ENCODE measurements around the gene ZNF283.
A peak's percentile ranks its signal among the peaks of the same experiment; 100 is the strongest.
"Not testable (repeated sequence)": the region's sequence is repeated elsewhere in the genome, so short reads cannot be mapped to it uniquely, and the experiment has no call there.

Gene ZNF283

GRCh38 chr19:43847884-43848283, 20.8 kb downstream of the ZNF283 start:
- no peak overlapping the region for H3K9ac ChIP-seq (ENCODE audit: low read length)
- no peak overlapping the region for H2BK120ac ChIP-seq (ENCODE audit: low read depth, low read length)
- no CpG with 5 or more reads among the region's 4 CpGs for WGBS (ENCODE audit: extremely low coverage, insufficient coverage, low lambda C conversion rate)
- H2BK5ac ChIP-seq (ENCODE audit: low read length): no peak overlapping the region
- DNase-seq: peak; percentile 69
- no peak overlapping the region for H3K4me3 ChIP-seq (ENCODE audit: low read length)
- H3K27ac ChIP-seq (ENCODE audit: low read depth, low read length): no peak overlapping the region
- no peaks in the 10 kb centered on the region for H3K79me2 ChIP-seq (ENCODE audit: control insufficient read depth, insufficient read depth, low read length)
- H3K23ac ChIP-seq (ENCODE audit: low read length): no peak overlapping the region
- no peak overlapping the region for H3K56ac ChIP-seq (ENCODE audit: low read length)
- no peak overlapping the region for H2AK5ac ChIP-seq (ENCODE audit: low read length)
- no peaks in the 10 kb centered on the region for H3K4me1 ChIP-seq (ENCODE audit: control insufficient read depth, low read depth, low read length)
- H3K36me3 ChIP-seq (ENCODE audit: control insufficient read depth, insufficient read depth, low read length): no peaks in the 10 kb centered on the region
- H4K5ac ChIP-seq (ENCODE audit: low read length): no peak overlapping the region
- H2BK15ac ChIP-seq (replicated peaks; ENCODE audit: low read depth): no peak overlapping the region
- no peak overlapping the region for H4K8ac ChIP-seq (ENCODE audit: low read depth, low read length)
- H3K4ac ChIP-seq (ENCODE audit: low read depth, low read length): no peak overlapping the region
- no peak overlapping the region for H3K4me2 ChIP-seq (ENCODE audit: low read length)
- H3K27me3 ChIP-seq (ENCODE audit: insufficient read depth, low read length, poor library complexity): no peaks in the 10 kb centered on the region
- no peaks in the 10 kb centered on the region for H3K79me1 ChIP-seq (ENCODE audit: low read length)
- no peak overlapping the region for H3K18ac ChIP-seq (ENCODE audit: low read length)

- Histone ChIP-seq H3K79me1 (ENCODE audit: low read length) (no peaks in the 10 kb centered on the region), H3K18ac (ENCODE audit: low read length) (no peak overlapping the region), H3K36me3 (ENCODE audit: control insufficient read depth, insufficient read depth, low read length) (no peaks in the 10 kb centered on the region), H4K8ac (ENCODE audit: low read depth, low read length) (no peak overlapping the region), H3K56ac (ENCODE audit: low read length) (no peak overlapping the region), H3K79me2 (ENCODE audit: control insufficient read depth, insufficient read depth, low read length) (no peaks in the 10 kb centered on the region), H3K4me3 (ENCODE audit: low read length) (no peak overlapping the region), H3K27me3 (ENCODE audit: insufficient read depth, low read length, poor library complexity) (no peaks in the 10 kb centered on the region), H3K23ac (ENCODE audit: low read length) (no peak overlapping the region), H3K9ac (ENCODE audit: low read length) (no peak overlapping the region), H4K5ac (ENCODE audit: low read length) (no peak overlapping the region), H3K27ac (ENCODE audit: low read depth, low read length) (no peak overlapping the region), H2AK5ac (ENCODE audit: low read length) (no peak overlapping the region), H2BK5ac (ENCODE audit: low read length) (no peak overlapping the region), H3K4me1 (ENCODE audit: control insufficient read depth, low read depth, low read length) (no peaks in the 10 kb centered on the region), H3K4ac (ENCODE audit: low read depth, low read length) (no peak overlapping the region), H3K4me2 (ENCODE audit: low read length) (no peak overlapping the region), H2BK120ac (ENCODE audit: low read depth, low read length) (no peak overlapping the region), H2BK15ac (replicated peaks; ENCODE audit: low read depth) (no peak overlapping the region)
- DNase-seq: no peak
Observed at GRCh38 chr19:43848821-43849220, 21.7 kb downstream of the ZNF283 start.

DNA sequence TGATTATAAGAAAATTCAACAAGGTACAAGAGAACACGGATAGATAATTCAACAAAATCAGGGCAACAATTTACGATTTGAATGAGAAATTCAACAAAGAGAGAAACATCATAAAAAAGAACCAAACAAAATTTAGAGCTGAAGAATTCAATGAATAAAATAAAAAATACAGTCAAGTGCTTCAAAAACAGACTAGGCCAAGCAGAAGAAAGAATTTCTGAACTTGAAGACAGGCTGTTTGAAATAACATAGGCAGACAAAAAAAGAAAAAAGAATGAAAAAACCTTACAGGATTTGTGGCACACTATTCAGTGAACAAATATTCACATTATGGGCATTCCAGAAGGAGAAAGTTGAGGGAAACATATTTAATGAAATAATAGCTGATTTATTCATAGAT, 31.1 kb downstream of the ZNF283 start:
- no peak overlapping the region for H3K9ac ChIP-seq (ENCODE audit: low read length)
- no peak overlapping the region for H3K4me3 ChIP-seq (ENCODE audit: low read length)
- no peaks in the 10 kb centered on the region for H3K79me1 ChIP-seq (ENCODE audit: low read length)
- H2BK15ac ChIP-seq (replicated peaks; ENCODE audit: low read depth): no peak overlapping the region
- H3K27ac ChIP-seq (ENCODE audit: low read depth, low read length): no peak overlapping the region
- H3K4me2 ChIP-seq (ENCODE audit: low read length): no peak overlapping the region
- no peak overlapping the region for H2BK5ac ChIP-seq (ENCODE audit: low read length)
- no peak overlapping the region for H2AK5ac ChIP-seq (ENCODE audit: low read length)
- H3K36me3 ChIP-seq (ENCODE audit: control insufficient read depth, insufficient read depth, low read length): no peaks in the 10 kb centered on the region
- H2BK120ac ChIP-seq (ENCODE audit: low read depth, low read length): no peak overlapping the region
- H3K18ac ChIP-seq (ENCODE audit: low read length): no peak overlapping the region
- no peaks in the 10 kb centered on the region for H3K79me2 ChIP-seq (ENCODE audit: control insufficient read depth, insufficient read depth, low read length)
- no CpG with 5 or more reads among the region's 2 CpGs for WGBS (ENCODE audit: extremely low coverage, insufficient coverage, low lambda C conversion rate)
- no peak overlapping the region for H4K8ac ChIP-seq (ENCODE audit: low read depth, low read length)
- H3K4ac ChIP-seq (ENCODE audit: low read depth, low read length): no peak overlapping the region
- H3K23ac ChIP-seq (ENCODE audit: low read length): no peak overlapping the region
- H4K5ac ChIP-seq (ENCODE audit: low read length): no peak overlapping the region
- no peak for DNase-seq
- H3K56ac ChIP-seq (ENCODE audit: low read length): no peak overlapping the region
- no peaks in the 10 kb centered on the region for H3K4me1 ChIP-seq (ENCODE audit: control insufficient read depth, low read depth, low read length)
- H3K27me3 ChIP-seq (ENCODE audit: insufficient read depth, low read length, poor library complexity): no peaks in the 10 kb centered on the region

DNA sequence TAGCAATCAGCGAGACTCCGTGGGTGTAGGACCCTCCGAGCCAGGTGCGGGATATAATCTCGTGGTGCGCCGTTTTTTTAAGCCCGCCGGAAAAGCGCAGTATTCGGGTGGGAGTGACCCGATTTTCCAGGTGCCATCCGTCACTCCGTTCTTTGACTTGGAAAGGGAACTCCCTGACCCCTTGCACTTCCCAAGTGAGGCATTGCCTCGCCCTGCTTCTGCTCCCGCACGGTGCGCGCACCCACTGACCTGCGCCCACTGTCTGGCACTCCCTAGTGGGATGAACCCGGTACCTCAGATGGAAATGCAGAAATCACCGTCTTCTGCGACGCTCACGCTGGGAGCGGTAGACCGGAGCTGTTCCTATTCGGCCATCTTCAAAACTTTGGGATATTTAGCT, 39.8 kb downstream of the ZNF283 start:
- WGBS (ENCODE audit: extremely low coverage, insufficient coverage, low lambda C conversion rate): no CpG with 5 or more reads among the region's 28 CpGs
- H4K5ac ChIP-seq (ENCODE audit: low read length); H3K27me3 ChIP-seq (ENCODE audit: insufficient read depth, low read length, poor library complexity); H3K23ac ChIP-seq (ENCODE audit: low read length); H3K4me2 ChIP-seq (ENCODE audit: low read length); H3K79me2 ChIP-seq (ENCODE audit: control insufficient read depth, insufficient read depth, low read length); H2AK5ac ChIP-seq (ENCODE audit: low read length); H3K4me1 ChIP-seq (ENCODE audit: control insufficient read depth, low read depth, low read length); H2BK5ac ChIP-seq (ENCODE audit: low read length); H3K4ac ChIP-seq (ENCODE audit: low read depth, low read length); H3K56ac ChIP-seq (ENCODE audit: low read length); H3K79me1 ChIP-seq (ENCODE audit: low read length); H4K8ac ChIP-seq (ENCODE audit: low read depth, low read length); H2BK120ac ChIP-seq (ENCODE audit: low read depth, low read length); H3K36me3 ChIP-seq (ENCODE audit: control insufficient read depth, insufficient read depth, low read length); H2BK15ac ChIP-seq (replicated peaks; ENCODE audit: low read depth); H3K18ac ChIP-seq (ENCODE audit: low read length); H3K9ac ChIP-seq (ENCODE audit: low read length); H3K27ac ChIP-seq (ENCODE audit: low read depth, low read length); DNase-seq; H3K4me3 ChIP-seq (ENCODE audit: low read length): not testable (repeated sequence)

DNA sequence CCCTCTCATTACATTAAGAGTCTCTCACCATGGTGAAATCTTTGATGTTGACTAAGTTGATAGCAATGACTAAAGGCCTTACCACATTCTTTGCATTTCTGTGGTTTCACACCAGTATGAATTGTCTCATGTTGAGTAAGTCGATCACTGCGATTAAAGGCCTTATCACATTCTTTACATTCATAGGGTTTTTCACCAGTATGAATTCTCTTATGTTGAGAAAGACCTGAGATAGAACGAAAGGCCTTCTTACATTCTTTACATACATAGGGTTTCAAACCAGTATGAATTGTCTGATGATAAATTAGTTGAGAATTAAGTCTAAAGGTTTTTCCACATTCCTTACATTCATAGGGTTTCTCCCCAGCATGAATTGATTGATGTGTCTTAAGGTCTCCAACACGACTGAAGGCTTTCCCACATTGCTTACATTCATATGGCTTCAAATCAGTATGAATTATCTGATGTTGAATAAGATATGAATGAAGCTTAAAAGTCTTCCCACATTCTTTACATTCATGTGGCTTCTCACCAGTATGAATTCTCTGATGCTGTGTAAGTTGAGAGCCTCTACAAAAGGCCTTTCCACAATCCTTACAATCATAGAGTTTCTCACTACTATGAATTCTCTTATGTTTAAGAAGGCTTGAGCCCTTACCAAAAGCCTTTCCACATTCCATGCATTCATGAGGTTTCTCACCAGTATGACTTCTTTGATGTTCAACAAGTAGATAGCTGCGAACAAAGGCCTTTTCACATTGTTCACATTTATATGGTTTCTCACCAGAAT, 45.6 kb downstream of the ZNF283 start:
- WGBS (ENCODE audit: extremely low coverage, insufficient coverage, low lambda C conversion rate): no CpG with 5 or more reads among the region's 5 CpGs
- no peak overlapping the region for H3K23ac ChIP-seq (ENCODE audit: low read length)
- no peak overlapping the region for H2BK15ac ChIP-seq (replicated peaks; ENCODE audit: low read depth)
- no peaks in the 10 kb centered on the region for H3K79me1 ChIP-seq (ENCODE audit: low read length)
- no peak overlapping the region for H3K56ac ChIP-seq (ENCODE audit: low read length)
- H2AK5ac ChIP-seq (ENCODE audit: low read length): no peak overlapping the region
- no peak overlapping the region for H3K4me3 ChIP-seq (ENCODE audit: low read length)
- no peaks in the 10 kb centered on the region for H3K27me3 ChIP-seq (ENCODE audit: insufficient read depth, low read length, poor library complexity)
- H3K27ac ChIP-seq (ENCODE audit: low read depth, low read length): no peak overlapping the region
- H4K5ac ChIP-seq (ENCODE audit: low read length): no peak overlapping the region
- no peak overlapping the region for H3K4ac ChIP-seq (ENCODE audit: low read depth, low read length)
- no peak overlapping the region for H3K4me2 ChIP-seq (ENCODE audit: low read length)
- H4K8ac ChIP-seq (ENCODE audit: low read depth, low read length): no peak overlapping the region
- H3K9ac ChIP-seq (ENCODE audit: low read length): no peak overlapping the region
- DNase-seq: peak; percentile 55
- no peaks in the 10 kb centered on the region for H3K79me2 ChIP-seq (ENCODE audit: control insufficient read depth, insufficient read depth, low read length)
- no peak overlapping the region for H2BK120ac ChIP-seq (ENCODE audit: low read depth, low read length)
- no peak overlapping the region for H3K18ac ChIP-seq (ENCODE audit: low read length)
- no peak overlapping the region for H2BK5ac ChIP-seq (ENCODE audit: low read length)
- no peaks in the 10 kb centered on the region for H3K4me1 ChIP-seq (ENCODE audit: control insufficient read depth, low read depth, low read length)
- H3K36me3 ChIP-seq (ENCODE audit: control insufficient read depth, insufficient read depth, low read length): no peaks in the 10 kb centered on the region

DNA sequence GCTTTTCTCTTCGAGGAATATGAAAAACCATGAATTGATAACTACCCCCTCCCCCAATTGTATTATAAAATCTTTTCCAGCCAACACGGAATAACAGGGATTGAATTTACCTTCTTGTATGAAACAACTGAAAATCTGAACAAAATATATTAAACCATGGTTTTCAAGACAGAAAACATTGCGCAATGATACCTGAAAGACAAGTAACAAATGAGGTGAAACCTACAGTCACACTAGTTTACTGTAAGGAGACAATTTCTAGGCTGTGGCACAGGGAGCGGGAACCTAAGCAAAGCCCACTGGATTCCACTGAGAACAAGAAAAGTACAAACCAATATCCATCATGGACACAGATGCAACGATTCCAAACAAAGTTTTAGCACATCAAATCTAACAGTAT, 53.4 kb downstream of the ZNF283 start:
- Histone ChIP-seq H3K36me3 (ENCODE audit: control insufficient read depth, insufficient read depth, low read length) (no peaks in the 10 kb centered on the region), H3K79me2 (ENCODE audit: control insufficient read depth, insufficient read depth, low read length) (no peaks in the 10 kb centered on the region), H3K27me3 (ENCODE audit: insufficient read depth, low read length, poor library complexity) (no peaks in the 10 kb centered on the region), H3K56ac (ENCODE audit: low read length) (no peak overlapping the region), H3K27ac (ENCODE audit: low read depth, low read length) (no peak overlapping the region), H3K79me1 (ENCODE audit: low read length) (no peaks in the 10 kb centered on the region), H3K9ac (ENCODE audit: low read length) (no peak overlapping the region), H2BK15ac (replicated peaks; ENCODE audit: low read depth) (no peak overlapping the region), H3K4me1 (ENCODE audit: control insufficient read depth, low read depth, low read length) (no peaks in the 10 kb centered on the region), H3K4me3 (ENCODE audit: low read length) (no peak overlapping the region), H3K23ac (ENCODE audit: low read length) (no peak overlapping the region), H3K4me2 (ENCODE audit: low read length) (no peak overlapping the region), H4K5ac (ENCODE audit: low read length) (no peak overlapping the region), H3K4ac (ENCODE audit: low read depth, low read length) (no peak overlapping the region), H2BK5ac (ENCODE audit: low read length) (no peak overlapping the region), H2BK120ac (ENCODE audit: low read depth, low read length) (no peak overlapping the region), H3K18ac (ENCODE audit: low read length) (no peak overlapping the region), H2AK5ac (ENCODE audit: low read length) (no peak overlapping the region), H4K8ac (ENCODE audit: low read depth, low read length) (no peak overlapping the region)
- WGBS (ENCODE audit: extremely low coverage, insufficient coverage, low lambda C conversion rate): no CpG with 5 or more reads among the region's 5 CpGs
- no peak for DNase-seq

All from mesendoderm (in vitro differentiated cells).